ENCODE results near the gene SEPTIN7.
"Not testable (repeated sequence)": the region's sequence is repeated elsewhere in the genome, so short reads cannot be mapped to it uniquely, and the experiment has no call there.

The SEPTIN7 gene

GRCh38 chr7:35800718-35801391, at the start of gene SEPTIN7:
TSS of gene SEPTIN7 (plus strand) at chr7:35801057. CDS start at chr7:35801210, 153 bp downstream.
- peak; percentile 98 for DNase-seq (ENCODE audit: low spot score)

GRCh38 chr7:35752742-35753141, 48.1 kb upstream of the SEPTIN7 start:
- DNase-seq (ENCODE audit: low spot score) = no peak

GRCh38 chr7:35753761-35754603, 46.9 kb upstream of the SEPTIN7 start:
- no peak for DNase-seq (ENCODE audit: low spot score)

- no peak for DNase-seq (ENCODE audit: low spot score)
Measured at GRCh38 chr7:35754741-35755140, 46.1 kb upstream of the SEPTIN7 start.

GRCh38 chr7:35755711-35756110, 45.1 kb upstream of the SEPTIN7 start:
- DNase-seq (ENCODE audit: low spot score) = no peak

GRCh38 chr7:35756453-35756852, 44.4 kb upstream of the SEPTIN7 start:
- DNase-seq (ENCODE audit: low spot score) = not testable (repeated sequence)

- no peak for DNase-seq (ENCODE audit: low spot score)
Measured at GRCh38 chr7:35757574-35757973, 43.3 kb upstream of the SEPTIN7 start.

GRCh38 chr7:35758421-35758820, 42.4 kb upstream of the SEPTIN7 start:
- DNase-seq (ENCODE audit: low spot score) = no peak

GRCh38 chr7:35760143-35760745, 40.6 kb upstream of the SEPTIN7 start:
- DNase-seq (ENCODE audit: low spot score) = no peak

GRCh38 chr7:35761871-35762677, 38.8 kb upstream of the SEPTIN7 start:
- DNase-seq (ENCODE audit: low spot score) = peak; percentile 38

GRCh38 chr7:35762781-35763180, 38.1 kb upstream of the SEPTIN7 start:
- DNase-seq (ENCODE audit: low spot score) = no peak

- no peak for DNase-seq (ENCODE audit: low spot score)
Measured at GRCh38 chr7:35768346-35768745, 32.5 kb upstream of the SEPTIN7 start.

- no peak for DNase-seq (ENCODE audit: low spot score)
Measured at GRCh38 chr7:35771776-35772175, 29.1 kb upstream of the SEPTIN7 start.

- DNase-seq (ENCODE audit: low spot score) = no peak
Measured at GRCh38 chr7:35773994-35774393, 26.9 kb upstream of the SEPTIN7 start.

GRCh38 chr7:35776686-35777085, 24.2 kb upstream of the SEPTIN7 start:
- DNase-seq (ENCODE audit: low spot score) = no peak

GRCh38 chr7:35777121-35777520, 23.7 kb upstream of the SEPTIN7 start:
- no peak for DNase-seq (ENCODE audit: low spot score)

- DNase-seq (ENCODE audit: low spot score) = no peak
Measured at GRCh38 chr7:35780070-35780469, 20.8 kb upstream of the SEPTIN7 start.

GRCh38 chr7:35781200-35781701, 19.6 kb upstream of the SEPTIN7 start:
- no peak for DNase-seq (ENCODE audit: low spot score)

- DNase-seq (ENCODE audit: low spot score) = no peak
Measured at GRCh38 chr7:35781767-35782515, 18.9 kb upstream of the SEPTIN7 start.

- DNase-seq (ENCODE audit: low spot score) = no peak
Measured at GRCh38 chr7:35784332-35784731, 16.5 kb upstream of the SEPTIN7 start.

- DNase-seq (ENCODE audit: low spot score) = no peak
Measured at GRCh38 chr7:35785250-35785649, 15.6 kb upstream of the SEPTIN7 start.

Data from AG08395 (cell line).